Kidney (tissue), 14 donors: ENCODE data around the gene CAMK4. TPM values are rescaled to one million over a fixed set of nuclear protein-coding genes. Genes with fewer than 3 reads are reported as not detected.

Experiments
- DNase-seq, 5 donors: peaks; one replicate each; pipeline ENCODE4 v3.0.0-alpha.2; 2013 to 2020
- FAIRE-seq: peaks from 2 replicates; lab custom pipeline; 2012; peaks lifted over from hg19 to GRCh38; lab: Jason Lieb, UNC
- H3K27ac ChIP-seq, 2 donors: one replicate each; pipeline ENCODE4 v1.7.0; 2013; ENCODE audit warnings: low read depth in 2 of 2, low read length in 2 of 2, inconsistent platforms in 1 of 2
- H3K27me3 ChIP-seq: one replicate; pipeline ENCODE4 v1.7.1; 2013; ENCODE audit warnings: low read length, inconsistent platforms; ENCODE audit not compliant: control insufficient read depth, insufficient read depth
- H3K36me3 ChIP-seq, 3 donors: one replicate each; pipeline versions ENCODE4 v1.7.0 to v1.7.1; 2013; ENCODE audit warnings: low read length in 3 of 3, control low read depth in 1 of 3, inconsistent platforms in 1 of 3; ENCODE audit not compliant: insufficient read depth in 3 of 3, control insufficient read depth in 2 of 3
- H3K4me1 ChIP-seq, 3 donors: one replicate each; pipeline versions ENCODE4 v1.7.0 to v1.7.1; 2013; ENCODE audit warnings: low read length in 3 of 3, inconsistent platforms in 1 of 3, low read depth in 1 of 3; ENCODE audit not compliant: control insufficient read depth in 2 of 3, insufficient read depth in 2 of 3
- H3K4me3 ChIP-seq, 3 donors: one replicate each; pipeline versions ENCODE4 v1.7.0 to v1.8.1; 2013; ENCODE audit warnings: low read length in 3 of 3, control low read depth in 1 of 3, inconsistent platforms in 1 of 3
- H3K9ac ChIP-seq, 3 donors: one replicate each; pipeline versions ENCODE4 v1.7.0 to v1.7.1; 2013; ENCODE audit warnings: low read length in 3 of 3, control low read depth in 1 of 3, inconsistent platforms in 1 of 3
- H3K9me3 ChIP-seq, 3 donors: one replicate each; pipeline versions ENCODE4 v1.7.0 to v1.7.1; 2013; ENCODE audit warnings: low read length in 3 of 3, control low read depth in 1 of 3, inconsistent platforms in 1 of 3; ENCODE audit not compliant: control insufficient read depth in 2 of 3, insufficient read depth in 1 of 3
- CTCF ChIP-seq: IDR thresholded peaks from 3 replicates; pipeline ENCODE4 v1.5.1; 2012; ENCODE audit warnings: mild to moderate bottlenecking, moderate library complexity, borderline replicate concordance; ENCODE audit not compliant: insufficient read depth; ENCODE audit errors: extremely low read depth
- intact Hi-C: fragments of 100-400 bp; cut with DNase I; formaldehyde crosslinking; loops from one replicate; pipeline ENCODE4 v1.11.1; 2022
- polyA plus RNA-seq: library from polyadenylated mRNA; stranded (reverse); fragments of 350-450 nt; fragmentation: Illumina TruSeq; extraction: RNeasy Lipid Tissue Mini Kit (QIAGEN cat#74804); gene quantifications from one replicate; pipeline ENCODE4 v1.2.3, GENCODE V29; 2014; ENCODE audit warnings: low read depth, low replicate concordance; ENCODE audit not compliant: insufficient read depth
- total RNA-seq: library from RNA; stranded (reverse); fragmentation: NEBNext Ultra II Directional; extraction: Animal tissue kit (Norgen Biotek cat#: 25700); gene quantifications from one replicate; pipeline ENCODE4 v1.2.1, GENCODE V29; 2021
- donor health status: control.
- donor health status: control.
- donor health status: control.
- donor health status: control.
- donor health status: control.
- donor health status: DM: yes; HTN: yes; CAD: no.
- donor health status: Normal renal cell carcinoma (clear cell type).

CAMK4 gene
- total and polyA plus RNA-seq, 2 donors from 2014 or later: 0.37 to 4.7 TPM

GRCh38 chr5:111360173-111360572 is 136.0 kb downstream of the CAMK4 start:
- no peaks in the 10 kb centered on the region for H3K9me3 ChIP-seq
- intact Hi-C loops: no loop called here
- no peak overlapping the region for H3K9ac ChIP-seq
- H3K4me3 ChIP-seq: no peak overlapping the region
- no peak for FAIRE-seq
- no peaks in the 10 kb centered on the region for H3K27me3 ChIP-seq
- no peak for DNase-seq
- no peak overlapping the region for H3K27ac ChIP-seq
- no peak for TF ChIP-seq CTCF
- H3K4me1 ChIP-seq: no peaks in the 10 kb centered on the region
- no peaks in the 10 kb centered on the region for H3K36me3 ChIP-seq

- no peak for FAIRE-seq
- DNase-seq: peak in 2 of 5 donors; percentile 32 to 65
- TF ChIP-seq CTCF: no peak
Measured at GRCh38 chr5:111364992-111365391, 140.8 kb downstream of the CAMK4 start.

GRCh38 chr5:111366388-111366787 is 142.2 kb downstream of the CAMK4 start:
- no peak for FAIRE-seq
- Histone ChIP-seq H3K9me3 (no peaks in the 10 kb centered on the region), H3K4me1 (no peaks in the 10 kb centered on the region), H3K27me3 (no peaks in the 10 kb centered on the region), H3K4me3 (no peak overlapping the region), H3K27ac (no peak overlapping the region), H3K9ac (no peak overlapping the region), H3K36me3 (no peaks in the 10 kb centered on the region)
- no peak for DNase-seq
- TF ChIP-seq CTCF: no peak
- intact Hi-C loops: no loop called here

More at GRCh38 chr5:111364992-111365391, 140.8 kb downstream of the CAMK4 start:
- Histone ChIP-seq H3K4me3 (no peak overlapping the region), H3K4me1 (no peaks in the 10 kb centered on the region), H3K9ac (no peak overlapping the region), H3K27ac (no peak overlapping the region), H3K9me3 (no peaks in the 10 kb centered on the region), H3K27me3 (no peaks in the 10 kb centered on the region), H3K36me3 (no peaks in the 10 kb centered on the region)
- intact Hi-C loops: no loop called here

GRCh38 chr5:111367115-111367514 is 142.9 kb downstream of the CAMK4 start:
- no peak for TF ChIP-seq CTCF
- intact Hi-C loops: no loop called here
- no peak for FAIRE-seq

More at GRCh38 chr5:111367115-111367514, 142.9 kb downstream of the CAMK4 start:
- Histone ChIP-seq H3K4me1 (no peaks in the 10 kb centered on the region), H3K4me3 (no peak overlapping the region), H3K9me3 (no peaks in the 10 kb centered on the region), H3K36me3 (no peaks in the 10 kb centered on the region), H3K27me3 (no peaks in the 10 kb centered on the region), H3K9ac (no peak overlapping the region), H3K27ac (no peak overlapping the region)
- no peak for DNase-seq
